GM12878 (cell line): ENCODE measurements around the gene RETSAT. TPM values are rescaled to one million over a fixed set of nuclear protein-coding genes. Genes with fewer than 3 reads are reported as not detected.

Experiments
- ATAC-seq: fragments of 200-7000 bp; cut with Tn5 transposase; 3 replicates; pipeline ENCODE4 v1.9.1; 2020; ENCODE audit warnings: mild to moderate bottlenecking, moderate library complexity
- BruUV-seq: library from RNA; stranded (reverse); fragments of 400-500 nt; replicated peaks from 2 replicates; lab custom pipeline; 2021; lab: Mats Ljungman, UMichigan
- CTCF ChIA-PET: fragments of 300-600 bp; sonication (Branson Sonifier 250); formaldehyde crosslinking; extraction: SDS; loops from one replicate; lab custom pipeline; 2021; ENCODE audit warnings: inconsistent platforms; lab: Yijun Ruan, JAX
- POLR2A ChIA-PET: fragments of 350-600 bp; formaldehyde crosslinking; extraction: SDS; loops from one replicate; lab custom pipeline; 2021; ENCODE audit warnings: inconsistent platforms; lab: Charles Lee
- RAD21 ChIA-PET: fragments of 300-600 bp; sonication (Branson Sonifier 250); formaldehyde crosslinking; loops from one replicate; lab custom pipeline; 2023; ENCODE audit warnings: antibody characterized with exemption; ENCODE audit not compliant: unreplicated experiment; lab: Charles Lee
- SMC1A ChIA-PET: fragments of 300-600 bp; sonication (Branson Sonifier 250); formaldehyde crosslinking; loops from one replicate; lab custom pipeline; 2023; ENCODE audit not compliant: unreplicated experiment, uncharacterized antibody; lab: Charles Lee
- DNase-seq: peaks from one replicate; pipeline ENCODE4 v3.0.0-alpha.2; 2011; ENCODE audit warnings: low read depth, low spot score
- FAIRE-seq: peaks from 3 replicates; lab custom pipeline; 2011; peaks lifted over from hg19 to GRCh38; lab: Jason Lieb, UNC
- H2AFZ ChIP-seq: 2 replicates; pipeline ENCODE4 v1.6.0; 2011; ENCODE audit warnings: low read depth, low read length, control low read depth; ENCODE audit not compliant: control insufficient read depth
- H3K27ac ChIP-seq: 2 replicates; pipeline ENCODE4 v1.5.1; 2011; ENCODE audit warnings: control low read depth; ENCODE audit not compliant: control insufficient read depth, insufficient read depth
- H3K27me3 ChIP-seq, 2 experiments: replicated peaks in 1 of 2; 2 replicates each; pipeline versions ENCODE4 v1.6.0 to v1.6.1; 2011; ENCODE audit warnings: low read length in 1 of 2; ENCODE audit not compliant: control insufficient read depth in 2 of 2, insufficient read depth in 2 of 2
- H3K36me3 ChIP-seq, 2 experiments: 2 replicates each; pipeline ENCODE4 v1.5.1; 2011; ENCODE audit warnings: low read length in 1 of 2; ENCODE audit not compliant: control insufficient read depth in 2 of 2, insufficient read depth in 2 of 2
- H3K4me1 ChIP-seq: 2 replicates; pipeline ENCODE4 v1.6.1; 2011; ENCODE audit warnings: mild to moderate bottlenecking, low read length, moderate library complexity, mixed read lengths; ENCODE audit not compliant: control insufficient read depth, insufficient read depth
- H3K4me2 ChIP-seq: 2 replicates; pipeline ENCODE4 v1.6.0; 2011; ENCODE audit warnings: control low read depth; ENCODE audit not compliant: control insufficient read depth, insufficient read depth
- H3K4me3 ChIP-seq: fragments of 200-600 bp; sonication (generic); 2 replicates; pipeline ENCODE4 v1.5.1; 2016
- H3K79me2 ChIP-seq: 2 replicates; pipeline ENCODE4 v1.6.0; 2011; ENCODE audit warnings: low read length; ENCODE audit not compliant: control insufficient read depth, insufficient read depth
- H3K9ac ChIP-seq: 2 replicates; pipeline ENCODE4 v1.8.0; 2011; ENCODE audit warnings: low read length, control low read depth, mixed read lengths; ENCODE audit not compliant: control insufficient read depth, insufficient read depth
- H3K9me3 ChIP-seq: replicated peaks from 3 replicates; pipeline ENCODE4 v1.5.1; 2011; ENCODE audit warnings: mild to moderate bottlenecking, low read length; ENCODE audit not compliant: control insufficient read depth, insufficient read depth
- H4K20me1 ChIP-seq: 2 replicates; pipeline ENCODE4 v1.6.0; 2011; ENCODE audit not compliant: control insufficient read depth, insufficient read depth
- ATF2 ChIP-seq: IDR thresholded peaks from 2 replicates; pipeline ENCODE4 v1.6.1; 2012; ENCODE audit warnings: low read length, inconsistent platforms
- ATF7 ChIP-seq: fragments of 450-650 bp; IDR thresholded peaks from 2 replicates; pipeline ENCODE4 v1.6.1; 2016; ENCODE audit warnings: low read depth, mild to moderate bottlenecking
- CBX5 ChIP-seq: sonication (generic); IDR thresholded peaks from 2 replicates; pipeline ENCODE4 v1.6.1; 2016; ENCODE audit warnings: low read depth, moderate library complexity, mild to moderate bottlenecking, inconsistent platforms
- CREB1 ChIP-seq: IDR thresholded peaks from 2 replicates; pipeline ENCODE4 v1.6.1; 2012; ENCODE audit warnings: low read depth, mild to moderate bottlenecking, inconsistent platforms
- EED ChIP-seq: sonication (generic); IDR thresholded peaks from 2 replicates; pipeline ENCODE4 v1.6.1; 2016; ENCODE audit warnings: antibody characterized with exemption, low read depth
- EGR1 ChIP-seq, 2 experiments: IDR thresholded peaks; 1 replicate in 1 of 2; 2 replicates in 1 of 2; pipeline ENCODE4 v1.6.1; 2011 to 2012; ENCODE audit warnings: low read depth in 2 of 2, low read length in 2 of 2, borderline replicate concordance in 1 of 2, mild to moderate bottlenecking in 1 of 2, moderate library complexity in 1 of 2
- JUND ChIP-seq: IDR thresholded peaks from 2 replicates; pipeline ENCODE4 v1.6.1; 2012; ENCODE audit warnings: low read depth, mild to moderate bottlenecking, low read length, improper control_type of control experiment, moderate library complexity
- MTA2 ChIP-seq: fragments of 450-650 bp; IDR thresholded peaks from 2 replicates; pipeline ENCODE4 v1.6.1; 2016; ENCODE audit warnings: low read depth, mild to moderate bottlenecking, moderate library complexity
- MTA3 ChIP-seq: IDR thresholded peaks from 2 replicates; pipeline ENCODE4 v1.6.1; 2012; ENCODE audit warnings: low read length, inconsistent platforms, borderline replicate concordance
- NFYA ChIP-seq: IDR thresholded peaks from 2 replicates; pipeline ENCODE4 v1.6.1; 2011; ENCODE audit warnings: low read depth, mild to moderate bottlenecking, low read length, improper control_type of control experiment, borderline replicate concordance
- NKRF ChIP-seq: fragments of 450-650 bp; conservative IDR thresholded peaks from 2 replicates; pipeline ENCODE4 v1.6.1; 2017; ENCODE audit warnings: mild to moderate bottlenecking, moderate library complexity
- RBBP5 ChIP-seq: fragments of 200-600 bp; sonication (generic); conservative IDR thresholded peaks from 2 replicates; pipeline ENCODE4 v1.6.1; 2016
- RUNX3 ChIP-seq: IDR thresholded peaks from 2 replicates; pipeline ENCODE4 v1.6.1; 2012; ENCODE audit warnings: low read length, inconsistent platforms
- SIN3A ChIP-seq: IDR thresholded peaks from 2 replicates; pipeline ENCODE4 v1.6.1; 2012; ENCODE audit warnings: low read depth, low read length, improper control_type of control experiment
- SRF ChIP-seq, 2 experiments: IDR thresholded peaks; 2 replicates each; pipeline ENCODE4 v1.6.1; 2011; ENCODE audit warnings: low read depth in 2 of 2, low read length in 2 of 2, mild to moderate bottlenecking in 1 of 2, moderate library complexity in 1 of 2
- ZBED1 ChIP-seq: IDR thresholded peaks from 2 replicates; pipeline ENCODE4 v1.6.1; 2016; ENCODE audit warnings: borderline replicate concordance
- ZNF24 ChIP-seq: fragments of 450-650 bp; IDR thresholded peaks from 2 replicates; pipeline ENCODE4 v1.6.1; 2017; ENCODE audit warnings: antibody characterized with exemption, mild to moderate bottlenecking
- WGBS: methylation state at CpG from one replicate; pipeline ENCODE4 v1.1.6; 2016; ENCODE audit warnings: low lambda C conversion rate; ENCODE audit not compliant: insufficient replicate concordance, insufficient coverage; ENCODE audit errors: missing lambda C conversion rate; 5-methylcytosine and 5-hydroxymethylcytosine counted together
- in situ Hi-C: fragments of 300-500 bp; cut with MboI; formaldehyde crosslinking; loops from 9 replicates; pipeline ENCODE4 v1.14.3; 2018; ENCODE audit warnings: mixed read lengths
- intact Hi-C: fragments of 100-400 bp; cut with micrococcal nuclease; formaldehyde crosslinking; loops from one replicate; pipeline ENCODE4 v1.14.2; 2022; ENCODE audit not compliant: unreplicated experiment
- polyA plus RNA-seq, 11 experiments: library from polyadenylated mRNA; depleted of rRNA in 4 of 11; unstranded in 6 of 11; stranded (reverse) in 5 of 11; fragments of >200 nt; fragmentation: Nextera tagmentation in 4 of 11; fragmentation: Illumina TruSeq in 1 of 11; extraction: Ambion mirVana in 4 of 11; extraction: Trizol in 1 of 11; gene quantifications; 1 replicate in 1 of 11; 2 replicates in 10 of 11; pipeline versions ENCODE4 v1.2.1 to v1.2.3, GENCODE V29; 2011 to 2016; ENCODE audit warnings: inconsistent platforms in 2 of 11, missing spikeins in 2 of 11, low read depth in 1 of 11
- total RNA-seq, 4 experiments: library from RNA; depleted of rRNA in 3 of 4; stranded (reverse); fragments of >200 nt in 3 of 4; fragmentation: Illumina TruSeq in 1 of 4; extraction: Trizol in 1 of 4; gene quantifications; 2 replicates each; pipeline versions ENCODE4 v1.2.1 to v1.2.3, GENCODE V29; 2013 to 2021

Gene RETSAT
- total and polyA plus RNA-seq, 10 of the 15 experiments (the other 5 are each of a cell fraction or from before 2014, with no cell fraction given) = 3.3 to 28.8 (median 22.0) TPM

DNA sequence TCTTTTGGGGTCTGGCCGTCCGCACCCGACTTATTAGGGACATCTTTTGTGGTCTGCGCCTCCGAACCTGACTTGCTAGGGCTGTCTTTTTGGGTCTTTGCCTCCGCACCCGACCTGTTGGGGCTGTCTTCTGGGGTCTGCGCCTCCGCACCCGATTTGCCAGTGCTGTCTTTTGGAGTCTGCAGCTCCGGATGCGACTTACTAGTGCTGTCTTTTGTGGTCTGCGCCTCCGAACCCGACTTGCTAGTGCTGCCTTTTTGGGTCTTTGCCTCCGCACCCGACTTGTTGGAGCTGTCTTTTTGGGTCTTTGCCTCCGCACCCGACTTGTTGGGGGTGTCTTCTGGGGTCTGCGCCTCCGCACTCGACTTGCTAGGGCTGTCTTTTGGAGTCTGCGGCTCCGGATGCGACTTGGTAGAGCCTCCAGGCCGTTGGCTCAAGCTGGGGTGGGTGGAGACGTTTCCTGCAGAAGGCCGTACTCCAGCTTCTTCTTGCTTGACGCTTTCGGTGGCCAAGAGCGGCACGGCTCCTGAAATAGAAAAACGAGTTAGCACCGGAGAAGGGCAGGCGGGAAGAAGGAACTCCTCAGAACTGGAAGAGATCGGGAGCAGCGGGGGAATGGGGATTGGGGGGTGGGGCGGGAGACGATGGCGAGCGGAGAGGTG, 27.0 kb downstream of the RETSAT start (continued):
- TF ChIP-seq CREB1 = no peak
- TF ChIP-seq MTA2 = no peak
- no peak for TF ChIP-seq MTA3
- TF ChIP-seq ZNF24 = no peak
- TF ChIP-seq SRF (IDR thresholded peaks at IDR 0.05; ENCODE audit: low read depth in 2 of 2, low read length in 2 of 2) = peak in 1 of 2 experiments; percentile 68; a peak in 1 of 4 replicates

- FAIRE-seq = no peak
- DNase-seq = no peak
- in situ Hi-C loops = no loop called here
- POLR2A ChIA-PET = interaction anchor here (0.6 to 3.5 kb wide), 10 partner anchors 8 to 877 kb away, joined by 3 to 20 read pairs (median 6); partner anchors contain the start of genes ELMOD3, MAT2A and RETSAT
- Histone ChIP-seq H3K4me1 (peaks cover 16% of the 10 kb centered on the region), H3K9ac (peak overlapping the region; percentile 97), H3K4me3 (peak overlapping the region; percentile 98), H3K4me2 (peak overlapping the region; percentile 86), H3K36me3 (peaks cover 10 to 28% of the 10 kb centered on the region in 2 experiments), H3K9me3 (no peaks in the 10 kb centered on the region), H3K27me3 (no peaks in the 10 kb centered on the region), H3K79me2 (peaks cover 64% of the 10 kb centered on the region), H3K27ac (peak overlapping the region; percentile 99), H2AFZ (peak overlapping the region; percentile 35; the same call in 1 of the 2 replicates), H4K20me1 (peaks cover 10% of the 10 kb centered on the region)
- SMC1A ChIA-PET = interaction anchor here (1.4 to 2.2 kb wide), 3 partner anchors 17 to 30 kb away, joined by 3 to 6 read pairs (median 5); no protein-coding TSS in a partner anchor
- no TSS peak for BruUV-seq
- peak; percentile 31 for ATAC-seq
- CTCF ChIA-PET = interaction anchor here (1.2 to 2.7 kb wide), 4 partner anchors 27 to 93 kb away, joined by 3 to 17 read pairs (median 5); partner anchors contain the start of genes ELMOD3 and RETSAT
- intact Hi-C loops = loop anchor here (5.0 kb wide), 1 partner anchor 226 kb away; no protein-coding TSS in a partner anchor
- RAD21 ChIA-PET = interaction anchor here (0.8 to 2.4 kb wide), 9 partner anchors 12 to 382 kb away, joined by 3 to 6 read pairs (median 3); partner anchors contain the start of genes ELMOD3, RETSAT and RNF181
- under 1% methylated on average over 32 of the region's 32 CpGs for WGBS
- 0 out of 2 replicates have a peak, but pooled peaks have one; percentile 29 for TF ChIP-seq EED
- TF ChIP-seq ZBED1 = no peak
- peak in 1 of 2 experiments; percentile 64; a peak in 1 of 3 replicates for TF ChIP-seq EGR1 (IDR thresholded peaks at IDR 0.05; ENCODE audit: borderline replicate concordance in 1 of 2, low read depth in 2 of 2, low read length in 2 of 2)
- TF ChIP-seq RUNX3 = peak; percentile 16; the same call in 1 of the 2 replicates
- no peak; the same call in 1 of the 2 replicates for TF ChIP-seq NKRF
- no peak for TF ChIP-seq NFYA
- TF ChIP-seq ATF7 = peak; percentile 66
- peak; percentile 3; the same call in 1 of the 2 replicates for TF ChIP-seq ATF2
- TF ChIP-seq RBBP5 = no peak
- TF ChIP-seq JUND = no peak
- TF ChIP-seq SIN3A = no peak
- TF ChIP-seq CBX5 = no peak
- no peak for TF ChIP-seq MTA3
Measured at GRCh38 chr2:85326406-85327159, 27.7 kb downstream of the RETSAT start.
